ENCODE data around the gene C16orf87. TPM values are rescaled to one million over a fixed set of nuclear protein-coding genes. Genes with fewer than 3 reads are reported as not detected.

Gene C16orf87
- total and polyA plus RNA-seq, 2 donors, result 9.2 to 11.3 TPM

DNA sequence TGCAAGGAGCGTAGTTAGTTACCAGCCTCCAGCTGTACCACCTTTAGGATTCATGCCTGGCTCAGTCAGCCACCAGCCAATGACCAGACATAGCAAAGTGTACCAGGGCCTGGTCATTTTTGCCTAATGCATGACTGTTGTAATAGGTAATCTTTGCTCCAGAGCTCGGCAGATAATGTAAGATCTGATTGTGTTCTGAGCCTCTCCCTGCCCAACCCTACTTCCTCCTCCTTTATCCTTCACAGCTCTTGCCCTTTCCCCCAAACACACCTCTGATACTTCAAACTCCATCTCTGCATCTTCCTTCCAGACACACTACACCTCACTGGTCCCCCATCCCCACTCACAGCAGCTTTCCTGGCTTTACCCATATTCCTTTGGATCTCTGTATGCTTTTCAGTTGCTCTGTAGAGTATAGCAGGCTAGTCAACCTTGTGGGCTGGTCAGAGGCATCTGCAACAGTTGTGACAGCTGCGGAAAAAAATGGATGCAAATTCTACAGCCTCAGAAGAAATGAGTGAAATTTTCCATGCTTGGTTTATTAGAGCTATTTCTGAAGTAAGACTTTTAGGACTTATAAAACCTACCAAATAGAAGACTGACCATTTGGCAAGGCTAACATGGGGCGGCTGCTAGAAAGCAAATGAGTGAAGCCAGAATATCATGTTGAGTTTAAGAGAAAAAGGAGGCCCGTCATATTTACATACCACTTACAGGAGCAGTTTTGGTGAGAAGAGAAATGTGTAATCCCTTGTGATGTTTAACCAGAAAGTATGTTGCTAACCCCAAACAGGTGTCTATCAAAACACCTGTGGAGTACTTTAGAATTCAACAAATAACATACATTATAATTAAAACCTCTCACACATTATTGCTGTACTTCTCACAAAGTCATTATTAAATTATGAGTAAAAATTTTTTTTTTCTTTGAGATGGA, 19.9 kb upstream of the C16orf87 start:
- no peak overlapping the region for H3K4me3 ChIP-seq (ENCODE audit: low read length in 2 of 2)
- H3K9me3 ChIP-seq (ENCODE audit: control insufficient read depth in 2 of 2, insufficient read depth in 1 of 2, low read length in 1 of 2), result no peaks in the 10 kb centered on the region
- H3K27ac ChIP-seq (ENCODE audit: low read depth in 1 of 2, low read length in 1 of 2), result no peak overlapping the region
- H3K4me1 ChIP-seq (ENCODE audit: control insufficient read depth in 2 of 2, insufficient read depth in 2 of 2, low read length in 2 of 2), result no peaks in the 10 kb centered on the region
- peaks cover 0 to 2% of the 10 kb centered on the region in 2 donors for H3K27me3 ChIP-seq (ENCODE audit: control insufficient read depth in 2 of 2, insufficient read depth in 1 of 2, low read length in 1 of 2)
- 92% methylated on average over 5 of the region's 5 CpGs for WGBS
- no peaks in the 10 kb centered on the region for H3K36me3 ChIP-seq (ENCODE audit: control insufficient read depth in 2 of 2, insufficient read depth in 2 of 2, low read length in 1 of 2)
- DNase-seq (ENCODE audit: low read depth in 6 of 9, low spot score in 9 of 9), result no peak

- Histone ChIP-seq H3K4me1 (ENCODE audit: control insufficient read depth in 2 of 2, insufficient read depth in 2 of 2, low read length in 2 of 2) (no peaks in the 10 kb centered on the region), H3K27ac (ENCODE audit: low read depth in 1 of 2, low read length in 1 of 2) (no peak overlapping the region), H3K4me3 (ENCODE audit: low read length in 2 of 2) (no peak overlapping the region), H3K9me3 (ENCODE audit: control insufficient read depth in 2 of 2, insufficient read depth in 1 of 2, low read length in 1 of 2) (no peaks in the 10 kb centered on the region), H3K36me3 (ENCODE audit: control insufficient read depth in 2 of 2, insufficient read depth in 2 of 2, low read length in 1 of 2) (no peaks in the 10 kb centered on the region), H3K27me3 (ENCODE audit: control insufficient read depth in 2 of 2, insufficient read depth in 1 of 2, low read length in 1 of 2) (peaks cover 4 to 16% of the 10 kb centered on the region in 2 donors)
- 89% methylated on average over 5 of the region's 5 CpGs for WGBS
- DNase-seq (ENCODE audit: low read depth in 6 of 9, low spot score in 9 of 9), result no peak
Observed at GRCh38 chr16:46848768-46849764, 18.1 kb upstream of the C16orf87 start.

- no peak overlapping the region for H3K4me3 ChIP-seq (ENCODE audit: low read length in 2 of 2)
- H3K27me3 ChIP-seq (ENCODE audit: control insufficient read depth in 2 of 2, insufficient read depth in 1 of 2, low read length in 1 of 2), result peaks cover 7 to 24% of the 10 kb centered on the region in 2 donors
- 97% methylated on average over 5 of the region's 5 CpGs for WGBS
- H3K9me3 ChIP-seq (ENCODE audit: control insufficient read depth in 2 of 2, insufficient read depth in 1 of 2, low read length in 1 of 2), result peaks cover 0 to 4% of the 10 kb centered on the region in 2 donors
- no peak for DNase-seq (ENCODE audit: low read depth in 6 of 9, low spot score in 9 of 9)
- no peaks in the 10 kb centered on the region for H3K4me1 ChIP-seq (ENCODE audit: control insufficient read depth in 2 of 2, insufficient read depth in 2 of 2, low read length in 2 of 2)
- no peaks in the 10 kb centered on the region for H3K36me3 ChIP-seq (ENCODE audit: control insufficient read depth in 2 of 2, insufficient read depth in 2 of 2, low read length in 1 of 2)
- H3K27ac ChIP-seq (ENCODE audit: low read depth in 1 of 2, low read length in 1 of 2), result no peak overlapping the region
Observed at GRCh38 chr16:46845952-46846351, 15.0 kb upstream of the C16orf87 start.

DNA sequence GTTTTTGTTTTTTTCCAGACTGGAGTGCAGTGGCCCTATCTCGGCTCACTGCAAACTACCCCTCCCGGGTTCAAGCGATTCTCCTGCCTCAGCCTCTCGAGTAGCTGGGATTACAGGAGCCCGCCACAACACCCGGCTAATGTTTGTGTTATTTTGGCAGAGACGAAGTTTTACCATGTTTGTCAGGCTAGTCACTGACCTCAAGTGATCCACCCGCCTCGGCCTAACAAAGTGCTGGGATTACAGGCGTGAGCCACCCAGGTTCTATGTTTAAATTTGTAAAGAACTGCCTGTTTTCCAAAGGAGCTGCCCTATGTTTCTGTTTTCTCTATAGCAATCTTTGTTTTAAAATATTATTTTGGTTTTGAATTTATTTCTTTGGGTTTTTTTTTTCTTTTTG, 13.8 kb upstream of the C16orf87 start:
- Histone ChIP-seq H3K27ac (ENCODE audit: low read depth in 1 of 2, low read length in 1 of 2) (no peak overlapping the region), H3K36me3 (ENCODE audit: control insufficient read depth in 2 of 2, insufficient read depth in 2 of 2, low read length in 1 of 2) (no peaks in the 10 kb centered on the region), H3K27me3 (ENCODE audit: control insufficient read depth in 2 of 2, insufficient read depth in 1 of 2, low read length in 1 of 2) (peaks cover 7 to 24% of the 10 kb centered on the region in 2 donors), H3K9me3 (ENCODE audit: control insufficient read depth in 2 of 2, insufficient read depth in 1 of 2, low read length in 1 of 2) (peaks cover 0 to 4% of the 10 kb centered on the region in 2 donors), H3K4me3 (ENCODE audit: low read length in 2 of 2) (no peak overlapping the region), H3K4me1 (ENCODE audit: control insufficient read depth in 2 of 2, insufficient read depth in 2 of 2, low read length in 2 of 2) (no peaks in the 10 kb centered on the region)
- no peak for DNase-seq (ENCODE audit: low read depth in 6 of 9, low spot score in 9 of 9)
- WGBS, result 94% methylated on average over 10 of the region's 10 CpGs

GRCh38 chr16:46843898-46844642, 13.1 kb upstream of the C16orf87 start:
- peaks cover 7 to 24% of the 10 kb centered on the region in 2 donors for H3K27me3 ChIP-seq (ENCODE audit: control insufficient read depth in 2 of 2, insufficient read depth in 1 of 2, low read length in 1 of 2)
- peaks cover 0 to 4% of the 10 kb centered on the region in 2 donors for H3K9me3 ChIP-seq (ENCODE audit: control insufficient read depth in 2 of 2, insufficient read depth in 1 of 2, low read length in 1 of 2)
- WGBS, result 46% methylated on average over 74 of the region's 74 CpGs
- no peaks in the 10 kb centered on the region for H3K4me1 ChIP-seq (ENCODE audit: control insufficient read depth in 2 of 2, insufficient read depth in 2 of 2, low read length in 2 of 2)
- H3K27ac ChIP-seq (ENCODE audit: low read depth in 1 of 2, low read length in 1 of 2), result no peak overlapping the region
- H3K36me3 ChIP-seq (ENCODE audit: control insufficient read depth in 2 of 2, insufficient read depth in 2 of 2, low read length in 1 of 2), result no peaks in the 10 kb centered on the region
- no peak overlapping the region for H3K4me3 ChIP-seq (ENCODE audit: low read length in 2 of 2)
- DNase-seq (ENCODE audit: low read depth in 6 of 9, low spot score in 9 of 9), result no peak

DNA sequence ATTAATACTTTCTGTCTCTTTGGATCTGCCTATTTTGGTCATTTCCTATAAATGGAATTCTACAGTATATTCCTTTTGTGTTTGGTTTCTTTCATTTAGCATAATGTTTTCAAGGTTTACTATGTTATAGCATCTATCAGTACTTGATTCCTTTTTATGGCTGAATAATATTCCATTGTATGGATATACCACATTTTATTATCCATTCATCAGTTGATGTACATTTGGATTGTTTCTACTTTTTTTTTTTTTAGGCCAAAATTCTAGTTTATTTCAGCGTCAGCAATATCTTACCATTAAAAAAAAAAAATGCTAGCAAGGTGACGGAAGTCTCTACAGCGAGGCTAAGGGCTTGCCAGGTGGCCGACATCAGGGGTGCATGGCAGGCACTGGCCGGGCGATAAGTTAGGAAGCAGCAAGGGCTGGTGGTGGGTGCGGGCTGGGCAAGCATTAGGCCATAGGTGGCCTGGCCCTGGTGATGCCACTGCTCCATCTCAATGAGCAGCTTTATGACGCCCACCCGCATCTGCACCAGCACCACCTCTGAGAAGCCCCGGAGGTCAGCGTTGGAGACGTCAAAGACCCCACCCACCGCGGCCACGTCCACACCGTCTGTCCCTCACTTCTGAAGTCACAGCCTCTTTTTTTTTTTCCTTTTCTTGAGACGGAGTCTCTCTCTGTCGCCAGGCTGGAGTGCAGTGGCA, 11.4 kb upstream of the C16orf87 start:
- DNase-seq (ENCODE audit: low read depth in 6 of 9, low spot score in 9 of 9), result no peak
- H3K9me3 ChIP-seq (ENCODE audit: control insufficient read depth in 2 of 2, insufficient read depth in 1 of 2, low read length in 1 of 2), result peaks cover 0 to 4% of the 10 kb centered on the region in 2 donors
- H3K27me3 ChIP-seq (ENCODE audit: control insufficient read depth in 2 of 2, insufficient read depth in 1 of 2, low read length in 1 of 2), result peaks cover 7 to 24% of the 10 kb centered on the region in 2 donors
- 98% methylated on average over 18 of the region's 18 CpGs for WGBS
- H3K4me1 ChIP-seq (ENCODE audit: control insufficient read depth in 2 of 2, insufficient read depth in 2 of 2, low read length in 2 of 2), result no peaks in the 10 kb centered on the region
- no peak overlapping the region for H3K27ac ChIP-seq (ENCODE audit: low read depth in 1 of 2, low read length in 1 of 2)
- no peak overlapping the region for H3K4me3 ChIP-seq (ENCODE audit: low read length in 2 of 2)
- H3K36me3 ChIP-seq (ENCODE audit: control insufficient read depth in 2 of 2, insufficient read depth in 2 of 2, low read length in 1 of 2), result no peaks in the 10 kb centered on the region

GRCh38 chr16:46839986-46840443, 9.0 kb upstream of the C16orf87 start:
- H3K27me3 ChIP-seq (ENCODE audit: control insufficient read depth in 2 of 2, insufficient read depth in 1 of 2, low read length in 1 of 2), result peaks cover 7 to 18% of the 10 kb centered on the region in 2 donors
- WGBS, result 90% methylated on average over 11 of the region's 11 CpGs
- H3K36me3 ChIP-seq (ENCODE audit: control insufficient read depth in 2 of 2, insufficient read depth in 2 of 2, low read length in 1 of 2), result no peaks in the 10 kb centered on the region
- H3K27ac ChIP-seq (ENCODE audit: low read depth in 1 of 2, low read length in 1 of 2), result no peak overlapping the region
- no peak for DNase-seq (ENCODE audit: low read depth in 6 of 9, low spot score in 9 of 9)
- H3K9me3 ChIP-seq (ENCODE audit: control insufficient read depth in 2 of 2, insufficient read depth in 1 of 2, low read length in 1 of 2), result peaks cover 0 to 4% of the 10 kb centered on the region in 2 donors
- no peak overlapping the region for H3K4me3 ChIP-seq (ENCODE audit: low read length in 2 of 2)
- no peaks in the 10 kb centered on the region for H3K4me1 ChIP-seq (ENCODE audit: control insufficient read depth in 2 of 2, insufficient read depth in 2 of 2, low read length in 2 of 2)
